Subcutaneous abdominal adipose tissue (tissue), 5 donors: ENCODE data around the gene PDYN.

Experiments used
- H3K27ac ChIP-seq: one replicate; pipeline ENCODE4 v1.7.0; 2013; ENCODE audit warnings: low read depth, mild to moderate bottlenecking, inconsistent platforms, low read length, moderate library complexity
- H3K27me3 ChIP-seq, 5 donors: one replicate each; pipeline ENCODE4 v1.7.0; 2013; ENCODE audit warnings: low read length in 5 of 5, inconsistent platforms in 1 of 5; ENCODE audit not compliant: control insufficient read depth in 5 of 5, insufficient read depth in 4 of 5
- H3K36me3 ChIP-seq, 5 donors: one replicate each; pipeline ENCODE4 v1.7.0; 2013; ENCODE audit warnings: low read length in 5 of 5; ENCODE audit not compliant: control insufficient read depth in 5 of 5, insufficient read depth in 5 of 5
- H3K4me1 ChIP-seq, 5 donors: one replicate each; pipeline ENCODE4 v1.7.0; 2013; ENCODE audit warnings: low read length in 5 of 5, mild to moderate bottlenecking in 3 of 5, moderate library complexity in 1 of 5; ENCODE audit not compliant: control insufficient read depth in 5 of 5, insufficient read depth in 5 of 5
- H3K4me3 ChIP-seq, 5 donors: one replicate each; pipeline ENCODE4 v1.7.0; 2013; ENCODE audit warnings: low read length in 5 of 5, low read depth in 1 of 5
- H3K9ac ChIP-seq, 5 donors: one replicate each; pipeline ENCODE4 v1.7.0; 2013; ENCODE audit warnings: low read length in 5 of 5, mild to moderate bottlenecking in 4 of 5, moderate library complexity in 3 of 5
- H3K9me3 ChIP-seq, 5 donors: one replicate each; pipeline ENCODE4 v1.7.0; 2013; ENCODE audit warnings: low read length in 5 of 5; ENCODE audit not compliant: control insufficient read depth in 5 of 5
- donor health status: healthy.
- donor health status: healthy.
- donor health status: healthy.
- donor health status: healthy.
- donor health status: healthy.

Gene PDYN

DNA sequence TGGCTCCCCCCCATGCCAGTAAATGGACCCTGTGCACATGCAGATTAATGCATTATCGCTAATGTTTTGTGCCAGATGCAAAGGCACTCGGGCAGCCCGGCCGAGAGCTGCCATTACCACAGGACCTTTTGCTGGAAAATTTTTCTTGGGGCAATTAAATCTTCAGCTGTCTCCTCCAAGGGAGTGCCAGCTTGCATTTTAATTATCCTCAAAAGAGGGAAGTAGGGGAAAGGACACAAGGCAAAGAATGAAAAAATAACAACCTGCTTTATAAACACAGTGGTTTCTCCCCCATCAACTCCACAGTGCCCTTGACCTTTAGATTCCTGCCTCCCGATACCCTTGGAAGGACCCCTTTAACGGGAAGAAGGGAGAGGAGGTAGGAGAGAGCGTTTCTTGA, 48.2 kb downstream of the PDYN start:
- Histone ChIP-seq H3K9ac (peak overlapping the region in 1 of 5 donors; percentile 19), H3K36me3 (no peaks in the 10 kb centered on the region), H3K27ac (peak overlapping the region; percentile 44), H3K4me3 (peak overlapping the region in 1 of 5 donors; percentile 37), H3K4me1 (peaks cover 26 to 93% (median 75%) of the 10 kb centered on the region in 5 donors), H3K9me3 (no peaks in the 10 kb centered on the region), H3K27me3 (peaks cover 0 to 5% (median 0%) of the 10 kb centered on the region in 5 donors)

GRCh38 chr20:1945134-1945618, 48.7 kb downstream of the PDYN start:
- Histone ChIP-seq H3K27ac (peak overlapping the region; percentile 44), H3K36me3 (no peaks in the 10 kb centered on the region), H3K27me3 (peaks cover 0 to 5% (median 0%) of the 10 kb centered on the region in 5 donors), H3K4me3 (peak overlapping the region in 1 of 5 donors; percentile 37), H3K9me3 (no peaks in the 10 kb centered on the region), H3K4me1 (peaks cover 26 to 90% (median 79%) of the 10 kb centered on the region in 5 donors), H3K9ac (no peak overlapping the region)

DNA sequence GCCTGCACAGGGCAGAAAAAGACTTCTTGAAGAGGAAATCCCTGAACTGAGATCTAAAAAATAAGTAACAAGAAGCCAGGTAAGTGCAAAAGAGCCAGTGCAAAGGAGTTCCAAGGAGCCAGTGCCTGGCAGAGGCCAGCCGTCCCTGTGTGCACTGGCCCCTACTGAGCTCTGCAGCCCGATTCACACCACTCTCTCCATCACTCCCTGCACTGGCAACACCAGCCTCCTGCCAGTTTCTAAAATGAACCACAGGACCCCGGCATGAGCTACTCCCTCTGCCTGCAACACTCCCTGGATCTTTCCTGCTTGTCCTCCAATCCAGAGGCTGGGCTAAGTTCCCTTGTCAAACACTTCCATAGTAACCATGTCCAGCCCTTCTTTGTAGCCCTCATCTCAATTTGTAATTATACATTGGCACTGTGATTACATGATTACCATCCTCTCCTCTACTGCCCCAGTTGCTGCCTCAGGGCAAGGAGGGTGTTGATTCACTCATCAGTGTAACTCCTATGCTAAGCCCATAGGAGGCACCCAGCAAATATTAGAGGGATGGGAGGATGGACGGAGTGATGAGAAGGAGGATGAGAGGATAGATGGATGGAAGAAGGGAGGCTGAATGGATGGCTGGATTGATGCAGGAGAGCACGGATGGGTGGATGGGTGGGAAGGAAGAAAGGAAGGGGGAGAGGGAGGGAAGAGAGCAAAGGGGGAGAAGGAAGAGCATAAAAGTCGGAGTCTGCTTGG, 49.3 kb downstream of the PDYN start:
- peaks cover 21 to 86% (median 74%) of the 10 kb centered on the region in 5 donors for H3K4me1 ChIP-seq
- no peaks in the 10 kb centered on the region for H3K9me3 ChIP-seq
- H3K27ac ChIP-seq: peak overlapping the region; percentile 44
- no peak overlapping the region for H3K9ac ChIP-seq
- peaks cover 0 to 5% (median 0%) of the 10 kb centered on the region in 5 donors for H3K27me3 ChIP-seq
- H3K4me3 ChIP-seq: no peak overlapping the region
- H3K36me3 ChIP-seq: no peaks in the 10 kb centered on the region

DNA sequence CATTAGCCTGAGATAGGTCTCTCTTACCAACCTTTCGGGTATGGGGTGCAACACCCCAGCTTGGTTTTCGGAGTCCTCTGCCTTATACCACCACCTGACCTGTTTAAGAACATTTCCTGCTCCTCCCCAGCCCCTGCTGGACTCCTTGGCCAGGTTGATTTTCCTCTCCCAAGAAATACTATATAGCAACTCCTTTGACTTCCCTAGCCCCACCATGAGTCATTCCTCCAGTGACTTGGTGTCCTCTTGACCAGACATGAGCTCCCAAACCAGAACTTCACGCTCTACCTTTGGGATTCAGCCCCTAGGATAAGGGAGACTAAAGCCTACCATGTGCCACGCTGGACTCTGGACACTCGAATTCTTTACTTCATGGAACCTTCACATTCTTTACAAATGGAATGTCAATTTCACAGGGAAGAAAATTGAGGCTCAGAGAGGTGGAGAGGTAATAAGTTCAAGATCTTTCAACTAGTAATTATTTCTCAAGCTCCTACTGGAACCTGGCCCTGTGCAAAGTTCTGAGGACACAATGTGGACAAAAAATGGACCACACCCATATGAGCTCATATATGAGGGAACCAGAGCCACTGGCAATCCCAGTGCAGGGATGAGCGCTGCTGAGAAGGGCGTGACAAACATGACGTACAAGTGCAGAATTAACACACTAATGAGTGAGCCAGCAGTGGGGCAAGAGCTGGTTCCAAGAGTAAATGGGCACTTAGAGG, 50.4 kb downstream of the PDYN start:
- Histone ChIP-seq H3K27me3 (peaks cover 0 to 5% (median 0%) of the 10 kb centered on the region in 5 donors), H3K4me3 (no peak overlapping the region), H3K4me1 (peaks cover 18 to 86% (median 76%) of the 10 kb centered on the region in 5 donors), H3K9ac (no peak overlapping the region), H3K9me3 (no peaks in the 10 kb centered on the region), H3K36me3 (peaks cover 0 to 7% (median 5%) of the 10 kb centered on the region in 5 donors), H3K27ac (peak overlapping the region; percentile 38)

GRCh38 chr20:1942486-1943274, 51.2 kb downstream of the PDYN start:
- Histone ChIP-seq H3K27me3 (peaks cover 0 to 5% (median 0%) of the 10 kb centered on the region in 5 donors), H3K9ac (no peak overlapping the region), H3K36me3 (peaks cover 0 to 13% (median 8%) of the 10 kb centered on the region in 5 donors), H3K9me3 (no peaks in the 10 kb centered on the region), H3K4me3 (no peak overlapping the region), H3K4me1 (peaks cover 18 to 82% (median 79%) of the 10 kb centered on the region in 5 donors), H3K27ac (peak overlapping the region; percentile 38)

GRCh38 chr20:1942061-1942460, 51.8 kb downstream of the PDYN start:
- no peaks in the 10 kb centered on the region for H3K9me3 ChIP-seq
- no peak overlapping the region for H3K27ac ChIP-seq

DNA sequence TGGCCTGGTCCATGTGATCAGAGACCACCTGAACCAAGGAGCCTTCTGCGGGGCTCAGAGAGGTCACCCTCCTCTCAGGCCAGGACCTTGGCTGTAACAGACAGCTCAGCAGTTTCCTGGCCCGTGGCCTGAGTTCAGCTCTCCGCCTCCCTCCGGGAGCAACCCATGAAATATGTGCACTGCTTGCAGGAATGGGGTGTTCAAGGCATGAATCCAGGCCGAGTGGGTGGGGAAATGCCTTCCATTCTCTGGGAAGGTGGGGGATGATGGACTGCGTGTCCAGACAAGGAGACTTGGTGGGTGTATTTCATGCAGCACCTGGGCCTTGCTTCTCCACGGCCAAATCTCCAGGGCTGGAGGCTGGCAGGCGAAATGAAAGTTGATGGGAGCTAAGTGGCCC, 52.6 kb downstream of the PDYN start:
- peak overlapping the region in 2 of 5 donors; percentile 11 to 51 for H3K4me3 ChIP-seq
- H3K36me3 ChIP-seq: peaks cover 0 to 28% (median 20%) of the 10 kb centered on the region in 5 donors
- no peaks in the 10 kb centered on the region for H3K27me3 ChIP-seq
- peaks cover 14 to 69% (median 66%) of the 10 kb centered on the region in 5 donors for H3K4me1 ChIP-seq
- no peak overlapping the region for H3K9ac ChIP-seq
- H3K9me3 ChIP-seq: no peaks in the 10 kb centered on the region
- no peak overlapping the region for H3K27ac ChIP-seq

More at GRCh38 chr20:1942061-1942460, 51.8 kb downstream of the PDYN start:
- no peak overlapping the region for H3K4me3 ChIP-seq
- H3K9ac ChIP-seq: no peak overlapping the region
- peaks cover 18 to 76% (median 74%) of the 10 kb centered on the region in 5 donors for H3K4me1 ChIP-seq
- peaks cover 0 to 19% (median 12%) of the 10 kb centered on the region in 5 donors for H3K36me3 ChIP-seq
- peaks cover 0 to 4% (median 0%) of the 10 kb centered on the region in 5 donors for H3K27me3 ChIP-seq

- Histone ChIP-seq H3K27ac (no peak overlapping the region), H3K4me3 (no peak overlapping the region), H3K27me3 (no peaks in the 10 kb centered on the region), H3K9me3 (no peaks in the 10 kb centered on the region), H3K9ac (peak overlapping the region in 1 of 5 donors; percentile 8), H3K36me3 (peaks cover 0 to 34% (median 27%) of the 10 kb centered on the region in 5 donors), H3K4me1 (peaks cover 16 to 69% (median 60%) of the 10 kb centered on the region in 5 donors)
These were observed 53.3 kb downstream of the PDYN start for GRCh38 chr20:1940581-1940980.

DNA sequence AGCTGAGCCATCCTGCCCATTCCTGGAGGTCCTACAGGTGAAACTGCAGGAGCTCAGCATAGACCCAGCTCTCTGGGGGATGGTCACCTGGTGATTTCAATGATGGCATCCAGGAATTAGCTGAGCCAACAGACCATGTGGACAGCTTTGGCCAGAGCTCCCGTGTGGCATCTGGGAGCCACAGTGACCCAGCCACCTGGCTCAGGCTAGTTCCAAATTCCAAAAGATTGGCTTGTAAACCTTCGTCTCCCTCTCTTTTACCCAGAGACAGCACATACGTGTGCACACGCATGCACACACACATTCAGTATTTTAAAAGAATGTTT, 54.6 kb downstream of the PDYN start:
- Histone ChIP-seq H3K27ac (no peak overlapping the region), H3K36me3 (peaks cover 0 to 45% (median 32%) of the 10 kb centered on the region in 5 donors), H3K4me3 (no peak overlapping the region), H3K4me1 (peaks cover 17 to 69% (median 53%) of the 10 kb centered on the region in 5 donors), H3K9me3 (no peaks in the 10 kb centered on the region), H3K27me3 (no peaks in the 10 kb centered on the region), H3K9ac (no peak overlapping the region)
